ENCODE data around the gene CMPK2. TPM values are rescaled to one million over a fixed set of nuclear protein-coding genes. Genes with fewer than 3 reads are reported as not detected.

CMPK2 gene
- polyA plus RNA-seq, 1 experiment: not detected

DNA sequence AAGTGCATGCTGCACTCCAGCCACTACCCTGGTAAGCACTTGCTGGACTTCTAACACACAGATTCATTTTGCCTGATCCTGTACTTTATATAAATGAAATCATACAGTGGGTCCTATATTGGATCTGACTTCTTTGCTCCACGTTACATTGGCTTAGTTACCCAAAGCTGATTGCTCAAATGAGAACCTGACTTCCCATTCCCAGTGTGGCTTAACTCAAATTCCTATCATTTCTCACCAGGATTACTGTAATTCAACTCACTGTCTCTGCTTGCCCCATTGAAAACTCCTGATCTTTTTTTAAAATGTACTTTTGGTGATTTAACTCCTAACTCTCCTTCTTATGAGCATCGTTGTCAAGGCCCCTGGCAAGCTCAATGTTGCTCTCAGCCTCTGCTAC lies 13.3 kb upstream of the CMPK2 start:
- TF ChIP-seq, protein P1, sequence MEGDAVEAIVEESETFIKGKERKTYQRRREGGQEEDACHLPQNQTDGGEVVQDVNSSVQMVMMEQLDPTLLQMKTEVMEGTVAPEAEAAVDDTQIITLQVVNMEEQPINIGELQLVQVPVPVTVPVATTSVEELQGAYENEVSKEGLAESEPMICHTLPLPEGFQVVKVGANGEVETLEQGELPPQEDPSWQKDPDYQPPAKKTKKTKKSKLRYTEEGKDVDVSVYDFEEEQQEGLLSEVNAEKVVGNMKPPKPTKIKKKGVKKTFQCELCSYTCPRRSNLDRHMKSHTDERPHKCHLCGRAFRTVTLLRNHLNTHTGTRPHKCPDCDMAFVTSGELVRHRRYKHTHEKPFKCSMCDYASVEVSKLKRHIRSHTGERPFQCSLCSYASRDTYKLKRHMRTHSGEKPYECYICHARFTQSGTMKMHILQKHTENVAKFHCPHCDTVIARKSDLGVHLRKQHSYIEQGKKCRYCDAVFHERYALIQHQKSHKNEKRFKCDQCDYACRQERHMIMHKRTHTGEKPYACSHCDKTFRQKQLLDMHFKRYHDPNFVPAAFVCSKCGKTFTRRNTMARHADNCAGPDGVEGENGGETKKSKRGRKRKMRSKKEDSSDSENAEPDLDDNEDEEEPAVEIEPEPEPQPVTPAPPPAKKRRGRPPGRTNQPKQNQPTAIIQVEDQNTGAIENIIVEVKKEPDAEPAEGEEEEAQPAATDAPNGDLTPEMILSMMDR (IDR thresholded peaks at IDR 0.05; ENCODE audit: low read depth, low read length): no peak
- Histone ChIP-seq H3K4me3 (ENCODE audit: low read depth, low read length) (no peak overlapping the region), H3K9me3 (ENCODE audit: control insufficient read depth, insufficient read depth, low read length) (no peaks in the 10 kb centered on the region), H3K27ac (ENCODE audit: low read depth, low read length) (no peak overlapping the region), H3K27me3 (ENCODE audit: control insufficient read depth, insufficient read depth, low read length) (peaks cover 3% of the 10 kb centered on the region)
- no peak for DNase-seq (ENCODE audit: low read depth, low spot score)
- CTCF ChIA-PET: no interaction called here
- POLR2A ChIA-PET: no interaction called here

DNA sequence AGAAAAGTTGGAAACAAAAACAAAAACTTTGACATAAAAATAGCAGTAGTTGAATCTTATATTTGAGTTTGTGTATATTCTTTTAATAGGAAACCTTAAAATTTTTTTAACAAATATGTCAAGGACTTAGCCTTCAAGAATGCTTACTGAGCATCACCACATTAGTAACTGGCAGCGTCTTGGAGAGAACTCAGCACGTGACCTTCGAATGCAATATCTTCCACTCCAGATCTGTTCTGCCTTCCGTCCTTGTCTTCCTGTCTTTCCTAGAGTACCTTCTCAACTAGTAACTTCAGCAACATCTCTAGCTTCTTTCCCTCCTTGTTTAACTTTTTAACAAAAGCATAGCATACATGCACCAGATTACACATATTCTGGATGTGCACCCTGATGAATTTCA lies 12.8 kb upstream of the CMPK2 start:
- H3K9me3 ChIP-seq (ENCODE audit: control insufficient read depth, insufficient read depth, low read length): no peaks in the 10 kb centered on the region
- CTCF ChIA-PET: no interaction called here
- TF ChIP-seq, protein P1 (IDR thresholded peaks at IDR 0.05; ENCODE audit: low read depth, low read length): no peak
- H3K4me3 ChIP-seq (ENCODE audit: low read depth, low read length): no peak overlapping the region
- H3K27ac ChIP-seq (ENCODE audit: low read depth, low read length): no peak overlapping the region
- POLR2A ChIA-PET: no interaction called here
- no peak for DNase-seq (ENCODE audit: low read depth, low spot score)
- H3K27me3 ChIP-seq (ENCODE audit: control insufficient read depth, insufficient read depth, low read length): peaks cover 3% of the 10 kb centered on the region

DNA sequence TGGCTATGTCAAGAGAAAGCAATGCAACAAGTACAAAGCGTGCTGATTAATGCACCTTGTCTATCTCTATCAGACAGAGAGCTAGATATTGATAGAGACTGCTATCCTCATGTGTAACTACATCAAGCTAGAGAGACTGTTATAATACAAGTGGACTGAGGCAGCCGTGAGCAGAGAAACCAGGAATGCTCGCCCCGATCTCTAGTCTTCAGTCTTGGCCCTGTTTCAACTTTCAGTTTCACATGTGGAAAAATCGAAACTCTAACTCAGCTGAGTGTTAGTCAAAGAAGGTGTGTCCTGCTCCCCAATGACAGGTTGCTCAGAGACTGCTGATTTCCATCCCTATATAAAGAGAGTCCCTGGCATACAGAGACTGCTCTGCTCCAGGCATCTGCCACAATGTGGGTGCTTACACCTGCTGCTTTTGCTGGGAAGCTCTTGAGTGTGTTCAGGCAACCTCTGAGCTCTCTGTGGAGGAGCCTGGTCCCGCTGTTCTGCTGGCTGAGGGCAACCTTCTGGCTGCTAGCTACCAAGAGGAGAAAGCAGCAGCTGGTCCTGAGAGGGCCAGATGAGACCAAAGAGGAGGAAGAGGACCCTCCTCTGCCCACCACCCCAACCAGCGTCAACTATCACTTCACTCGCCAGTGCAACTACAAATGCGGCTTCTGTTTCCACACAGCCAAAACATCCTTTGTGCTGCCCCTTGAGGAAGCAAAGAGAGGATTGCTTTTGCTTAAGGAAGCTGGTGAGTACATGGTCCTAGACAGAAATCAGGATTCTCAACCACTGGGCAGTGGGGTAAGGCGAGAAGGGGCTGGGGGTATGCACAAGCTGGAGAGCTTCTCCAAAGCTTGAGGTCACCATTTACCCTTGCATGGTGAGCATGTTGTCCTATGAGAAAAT lies 11.9 kb upstream of the CMPK2 start, which contains the start of gene RSAD2:
TSS of gene RSAD2 (plus strand) at position 376 of the 903 bp plus-strand sequence. CDS start at position 400, 24 bp downstream.
- no peaks in the 10 kb centered on the region for H3K9me3 ChIP-seq (ENCODE audit: control insufficient read depth, insufficient read depth, low read length)
- CTCF ChIA-PET: no interaction called here
- H3K27ac ChIP-seq (ENCODE audit: low read depth, low read length): no peak within 1 kb of the TSS
- TF ChIP-seq, protein P1 (IDR thresholded peaks at IDR 0.05; ENCODE audit: low read depth, low read length): no peak
- DNase-seq (ENCODE audit: low read depth, low spot score): no peak
- peak within 1 kb of the TSS; percentile 35 for H3K4me3 ChIP-seq (ENCODE audit: low read depth, low read length)
- POLR2A ChIA-PET: no interaction called here
- H3K27me3 ChIP-seq (ENCODE audit: control insufficient read depth, insufficient read depth, low read length): no peaks in the 10 kb centered on the region

DNA sequence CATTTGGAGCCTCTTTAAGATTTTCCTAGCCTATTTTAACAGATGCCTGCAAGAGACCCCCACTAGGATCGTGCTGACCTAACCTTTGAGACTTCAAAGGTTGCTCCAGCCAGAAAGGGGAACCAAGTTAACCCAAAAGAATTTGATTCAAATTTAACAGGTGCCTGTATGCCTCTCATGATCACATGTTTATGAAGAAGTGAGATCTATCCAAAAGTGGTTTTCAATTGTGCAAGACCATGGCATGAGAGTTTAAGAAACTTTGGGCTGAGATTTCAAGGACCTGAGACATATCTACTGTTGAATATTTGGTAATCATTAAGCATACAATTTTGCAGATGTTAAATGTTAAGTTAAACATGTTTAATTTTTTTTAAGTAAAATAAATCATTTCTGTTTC lies 10.6 kb upstream of the CMPK2 start:
- TF ChIP-seq, protein P1 (IDR thresholded peaks at IDR 0.05; ENCODE audit: low read depth, low read length): no peak
- CTCF ChIA-PET: no interaction called here
- POLR2A ChIA-PET: no interaction called here
- H3K4me3 ChIP-seq (ENCODE audit: low read depth, low read length): no peak overlapping the region
- no peak for DNase-seq (ENCODE audit: low read depth, low spot score)
- no peaks in the 10 kb centered on the region for H3K9me3 ChIP-seq (ENCODE audit: control insufficient read depth, insufficient read depth, low read length)
- no peak overlapping the region for H3K27ac ChIP-seq (ENCODE audit: low read depth, low read length)
- no peaks in the 10 kb centered on the region for H3K27me3 ChIP-seq (ENCODE audit: control insufficient read depth, insufficient read depth, low read length)

DNA sequence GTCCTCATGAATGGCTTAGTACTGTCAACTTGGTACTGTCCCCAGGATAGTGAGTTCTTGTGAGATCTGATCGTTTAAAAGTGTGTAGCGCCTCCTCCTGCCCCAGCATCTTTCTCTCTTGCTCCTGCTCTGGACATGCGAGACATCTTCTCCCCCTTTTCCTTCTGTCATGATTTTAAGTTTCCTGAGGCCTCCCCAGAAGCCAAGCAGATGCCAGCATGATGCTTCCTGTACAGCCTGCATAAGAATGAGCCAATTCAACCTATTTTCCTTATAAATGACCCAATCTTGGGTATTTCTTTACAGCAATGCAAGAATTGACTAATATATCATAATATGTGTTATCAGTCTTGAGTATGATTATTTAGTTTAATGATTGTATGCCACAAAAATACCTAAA lies 8.3 kb upstream of the CMPK2 start:
- H3K9me3 ChIP-seq (ENCODE audit: control insufficient read depth, insufficient read depth, low read length): no peaks in the 10 kb centered on the region
- no peaks in the 10 kb centered on the region for H3K27me3 ChIP-seq (ENCODE audit: control insufficient read depth, insufficient read depth, low read length)
- no peak overlapping the region for H3K4me3 ChIP-seq (ENCODE audit: low read depth, low read length)
- CTCF ChIA-PET: no interaction called here
- POLR2A ChIA-PET: no interaction called here
- TF ChIP-seq, protein P1 (IDR thresholded peaks at IDR 0.05; ENCODE audit: low read depth, low read length): no peak
- H3K27ac ChIP-seq (ENCODE audit: low read depth, low read length): no peak overlapping the region
- DNase-seq (ENCODE audit: low read depth, low spot score): no peak

Measured in AG04450 (cell line).